Stimulated activated CD4-positive, alpha-beta T cell treated with anti-CD3 and anti-CD28 coated beads, TNF-alpha, amount 100 ng/mL, for 1 hour (primary cell): ENCODE data around the gene TOGARAM1.

Experiments used
- DNase-seq, 3 donors: peaks; one replicate each; pipeline ENCODE4 v3.0.0-alpha.2; 2020; ENCODE audit warnings: low read depth in 3 of 3, low spot score in 1 of 3

Gene TOGARAM1

DNA sequence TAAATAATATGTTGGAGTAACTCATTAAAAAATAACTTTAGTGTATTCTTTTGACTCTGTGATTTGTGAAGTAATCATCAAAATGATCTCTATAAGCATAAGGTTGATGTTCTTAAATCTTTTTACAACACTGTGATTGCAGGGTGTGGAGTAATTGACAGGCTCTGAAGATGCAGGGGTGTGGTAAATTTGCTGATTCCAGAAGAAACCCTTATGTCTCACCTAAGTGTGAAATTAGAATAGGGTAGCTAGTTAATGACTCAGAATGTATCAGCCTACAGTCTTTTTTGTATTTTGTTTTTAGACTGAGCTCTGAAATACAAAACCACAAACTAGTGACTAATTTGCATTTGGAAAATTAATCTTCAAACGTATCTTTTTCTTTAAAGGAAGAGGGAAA lies 127.8 kb downstream of the TOGARAM1 start:
- DNase-seq = no peak

DNA sequence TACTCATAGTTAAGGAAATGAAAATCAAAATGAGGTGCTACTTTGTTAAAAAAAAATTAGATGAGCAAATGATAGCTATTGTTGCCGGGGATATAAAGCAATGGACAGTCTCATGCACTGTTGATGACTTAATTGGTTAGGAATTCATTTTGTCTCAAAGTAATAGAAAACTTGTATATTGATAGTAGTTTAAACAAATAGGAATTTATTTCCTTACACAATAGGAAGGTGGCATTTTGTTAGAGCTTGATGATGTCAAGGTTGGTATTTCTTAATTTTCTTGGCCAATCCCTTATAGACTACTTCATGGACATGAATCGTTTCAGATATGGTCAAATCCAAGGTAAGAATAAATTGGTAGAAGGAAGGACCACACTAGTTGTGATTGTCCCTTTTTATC lies 129.7 kb downstream of the TOGARAM1 start:
- DNase-seq = no peak

DNA sequence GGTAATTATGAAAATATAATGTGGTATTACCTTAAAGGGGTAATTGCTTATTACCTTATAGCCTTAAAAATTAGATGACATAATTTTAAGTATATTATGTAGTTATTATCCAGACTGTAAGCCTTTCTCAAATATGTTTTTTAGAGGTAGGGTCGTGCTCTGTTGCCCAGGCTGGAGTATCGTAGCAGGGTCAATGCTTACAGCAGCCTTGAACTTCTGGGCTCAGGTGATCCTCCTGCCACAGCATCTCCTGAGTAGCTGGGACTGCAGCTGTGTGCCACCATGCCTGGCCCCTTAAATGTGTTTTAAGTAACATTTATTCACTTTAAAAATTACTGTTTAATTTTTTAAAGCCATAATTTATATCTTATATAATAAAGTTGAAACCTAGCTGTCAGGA lies 132.3 kb downstream of the TOGARAM1 start:
- DNase-seq = no peak

DNA sequence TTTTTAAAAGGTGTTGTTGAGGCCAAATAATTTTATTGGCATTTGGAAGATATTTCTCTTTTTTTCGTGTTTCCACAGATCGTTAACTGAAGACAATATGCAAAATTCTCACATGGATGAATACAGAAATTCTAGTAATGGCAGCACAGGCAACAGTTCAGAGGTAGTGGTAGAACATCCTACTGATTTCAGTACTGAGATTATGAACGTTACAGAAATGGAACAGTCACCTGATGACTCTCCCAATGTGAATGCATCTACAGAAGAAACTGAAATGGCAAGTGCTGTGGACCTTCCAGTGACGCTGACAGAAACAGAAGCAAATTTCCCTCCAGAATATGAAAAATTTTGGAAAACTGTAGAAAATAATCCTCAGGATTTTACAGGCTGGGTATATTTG lies 133.2 kb downstream of the TOGARAM1 start:
- no peak for DNase-seq

DNA sequence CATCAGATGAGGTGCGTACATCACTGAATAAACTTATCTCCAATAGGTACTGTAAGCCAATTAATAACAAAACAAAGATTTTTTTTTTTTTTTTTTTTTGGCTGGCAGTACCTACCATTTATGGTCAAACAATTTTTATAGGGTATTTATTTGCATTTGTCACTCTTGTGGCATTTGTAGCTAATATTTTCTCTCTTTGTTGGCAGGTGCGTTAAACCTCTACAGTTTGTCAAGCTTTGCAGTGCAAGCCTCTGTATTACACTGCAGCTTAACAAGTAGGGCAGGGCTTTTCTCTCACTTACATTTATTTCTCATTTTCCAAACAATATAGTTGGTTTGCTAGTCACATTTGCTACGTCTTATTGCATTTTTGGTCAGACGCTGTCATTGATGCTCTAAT lies 134.2 kb downstream of the TOGARAM1 start:
- DNase-seq = no peak

DNA sequence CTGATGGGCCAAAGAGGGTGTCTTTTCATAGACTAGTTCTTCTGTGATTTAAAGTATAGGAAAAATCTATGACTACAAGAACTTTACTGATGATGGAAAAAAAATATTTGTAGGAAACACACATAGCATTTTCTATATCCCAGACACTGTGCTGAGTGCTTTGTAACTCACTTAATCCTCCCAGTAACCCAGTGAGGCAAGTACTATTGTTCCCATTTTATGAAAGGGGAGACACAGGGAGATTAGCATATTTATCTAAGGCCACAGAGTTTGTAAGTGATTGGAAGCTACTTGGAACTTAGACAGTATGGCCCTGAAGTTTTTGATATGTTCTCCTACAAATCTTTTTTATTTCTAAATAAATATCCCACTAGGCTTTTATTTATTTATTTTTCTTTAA lies 141.8 kb downstream of the TOGARAM1 start:
- DNase-seq = no peak

DNA sequence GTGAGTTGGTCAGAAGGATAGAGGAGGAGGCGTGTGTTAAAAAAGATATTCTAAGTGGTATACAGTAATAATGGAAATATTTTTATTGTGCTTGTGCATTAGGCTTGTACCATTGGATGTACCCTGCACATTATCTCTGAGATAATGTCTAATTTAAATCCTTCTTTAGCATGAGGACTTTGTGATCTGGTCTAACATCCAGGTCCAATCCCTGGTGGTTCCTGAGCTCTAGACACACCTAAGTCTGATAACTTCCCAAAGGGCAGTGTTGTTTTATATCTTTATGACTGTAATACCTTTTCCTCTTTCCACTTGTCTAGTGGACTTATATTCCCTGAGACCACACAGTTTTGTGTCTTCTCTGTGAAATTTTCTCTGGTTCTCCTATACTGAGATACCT lies 142.6 kb downstream of the TOGARAM1 start:
- no peak for DNase-seq

DNA sequence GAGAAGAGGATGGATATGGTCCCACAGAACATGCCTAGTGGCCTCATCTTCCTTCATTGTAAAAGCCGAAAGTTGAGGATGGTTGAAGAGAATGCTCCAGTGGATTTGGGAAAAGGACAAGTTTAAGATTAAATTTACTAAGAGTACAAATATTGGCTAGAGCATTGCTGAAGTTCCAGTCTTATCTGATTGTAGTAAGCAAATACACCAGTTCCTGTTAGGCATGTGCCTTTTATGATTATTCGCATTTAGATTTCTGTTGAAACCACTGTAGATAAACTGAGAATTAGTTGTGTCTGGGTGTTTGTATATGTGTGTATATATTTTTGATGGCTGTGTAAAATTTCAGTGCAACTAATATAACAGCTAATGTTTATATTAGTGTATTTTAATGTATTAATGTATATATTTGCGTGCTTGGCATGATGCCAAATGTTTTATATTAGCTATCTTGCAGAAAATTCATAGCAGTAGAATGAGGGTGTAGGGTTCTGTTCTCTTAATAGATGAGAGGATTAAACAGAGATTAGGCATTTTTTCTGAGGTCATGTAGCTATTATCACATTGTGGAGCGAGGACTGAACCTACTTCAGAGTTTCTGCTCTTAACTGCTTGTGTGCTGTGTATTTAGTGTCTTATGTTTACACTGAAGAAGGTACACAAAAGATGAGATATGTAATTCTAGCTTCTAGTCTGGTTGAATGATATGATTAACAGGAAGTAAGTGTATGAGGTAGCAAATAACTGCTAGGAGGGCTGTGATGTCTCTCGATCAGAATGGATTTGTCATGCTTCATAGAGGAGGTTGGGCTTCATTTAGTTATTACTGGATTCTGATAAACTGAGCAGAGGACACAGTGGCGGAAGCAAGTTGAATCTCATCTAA lies 151.1 kb downstream of the TOGARAM1 start:
- no peak for DNase-seq

DNA sequence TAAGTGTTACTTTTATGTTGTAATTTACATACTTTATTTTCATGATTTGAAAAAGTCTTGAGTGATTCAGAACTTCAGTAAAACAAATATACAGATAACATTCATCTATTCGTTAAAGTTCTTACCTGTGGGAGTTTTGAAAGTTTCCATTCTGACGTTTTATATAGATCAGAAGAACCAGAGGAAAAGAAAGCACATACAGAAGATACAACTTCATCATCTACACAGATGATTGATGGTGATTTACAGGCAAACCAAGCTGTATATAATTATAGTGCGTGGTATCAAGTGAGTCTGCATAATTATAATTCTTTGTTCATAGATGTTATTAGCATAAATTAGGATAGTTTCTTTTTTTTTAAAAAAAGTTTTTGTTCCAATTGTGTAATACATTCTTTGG lies 152.3 kb downstream of the TOGARAM1 start:
- no peak for DNase-seq

DNA sequence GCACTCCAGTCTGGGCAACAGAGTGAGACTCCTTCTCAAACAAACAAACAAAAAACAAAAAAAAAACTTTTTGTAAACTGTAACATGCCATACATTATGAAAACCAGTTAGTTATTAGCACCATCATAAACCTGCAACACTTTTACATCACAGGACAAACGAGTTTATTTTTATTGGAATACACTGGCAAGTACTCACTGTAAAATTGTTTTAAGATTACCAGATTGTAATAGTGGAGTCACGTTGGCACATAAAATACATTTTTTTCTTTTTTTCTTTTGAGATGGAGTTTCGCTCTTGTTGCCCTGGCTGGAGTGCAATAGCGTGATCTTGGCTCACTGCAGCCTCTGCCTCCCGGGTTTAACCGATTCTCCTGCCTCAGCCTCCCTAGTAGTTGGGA lies 156.6 kb downstream of the TOGARAM1 start:
- no peak for DNase-seq

DNA sequence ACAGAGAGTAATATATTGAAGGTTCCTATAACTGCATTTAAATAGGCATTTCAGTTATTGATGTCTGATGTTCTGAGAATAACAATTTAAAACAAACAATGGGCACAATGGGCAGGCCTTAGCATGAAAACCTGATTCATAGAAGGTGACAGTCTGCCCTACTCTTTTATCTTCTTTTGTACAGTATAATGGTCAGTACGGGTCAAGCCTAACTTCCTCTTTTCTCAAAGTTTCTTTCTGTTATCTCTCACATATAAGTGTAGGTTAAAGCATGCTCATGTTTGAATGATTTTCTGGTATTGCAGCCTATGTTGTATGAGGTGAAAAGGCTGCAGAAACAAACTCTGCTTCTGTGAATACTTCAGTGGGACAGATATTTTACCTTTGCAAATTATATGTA lies 158.1 kb downstream of the TOGARAM1 start:
- no peak for DNase-seq

DNA sequence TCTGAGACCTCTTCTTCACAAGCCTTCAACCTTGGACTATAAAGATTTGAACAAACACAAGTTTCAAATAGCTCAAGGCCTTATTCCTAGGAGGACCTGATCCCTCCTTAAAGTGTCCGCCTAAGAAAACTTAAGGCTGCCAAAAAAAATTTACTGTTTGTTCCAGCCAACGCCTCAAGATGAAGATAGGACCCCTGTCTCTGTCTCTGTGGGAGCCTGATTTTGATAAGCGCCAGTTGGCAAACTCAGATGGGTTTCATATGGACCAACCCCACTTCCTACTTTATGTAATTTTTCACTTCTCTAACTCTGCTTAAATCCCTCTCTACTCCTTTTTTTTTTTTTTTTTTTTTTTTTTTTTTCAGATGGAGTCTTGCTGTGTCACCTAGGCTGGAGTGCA lies 161.3 kb downstream of the TOGARAM1 start:
- no peak for DNase-seq
